Colon (tissue), 2 donors: Measurements from ENCODE around the gene CAPN13.

Experiments used
- FAIRE-seq: peaks from 2 replicates; lab custom pipeline; 2012; peaks lifted over from hg19 to GRCh38; lab: Jason Lieb, UNC
- donor health status: control.
- donor health status: control.

CAPN13 gene

GRCh38 chr2:30807249-30807648, at the start of gene CAPN13:
CAPN13 (minus strand) TSS chr2:30807446; CDS start chr2:30787325, 20,121 bp downstream.
- no peak for FAIRE-seq

GRCh38 chr2:30847841-30848240, 40.6 kb upstream of the CAPN13 start:
- no peak for FAIRE-seq

- no peak for FAIRE-seq
These were observed 40.1 kb upstream of the CAPN13 start for GRCh38 chr2:30847329-30847728.

- no peak for FAIRE-seq
These were observed 21.3 kb upstream of the CAPN13 start for GRCh38 chr2:30828586-30828985.

GRCh38 chr2:30826916-30827315, 19.7 kb upstream of the CAPN13 start:
- FAIRE-seq, result no peak

- FAIRE-seq, result no peak
These were observed 19.2 kb upstream of the CAPN13 start for GRCh38 chr2:30826481-30826880.

- FAIRE-seq, result no peak
These were observed 16.2 kb upstream of the CAPN13 start for GRCh38 chr2:30823452-30823851.

GRCh38 chr2:30821960-30822359, 14.7 kb upstream of the CAPN13 start:
- no peak for FAIRE-seq

GRCh38 chr2:30820381-30821055, 13.3 kb upstream of the CAPN13 start:
- no peak for FAIRE-seq

- no peak for FAIRE-seq
These were observed 2.7 kb upstream of the CAPN13 start for GRCh38 chr2:30809938-30810337.

GRCh38 chr2:30808695-30809094, 1.4 kb upstream of the CAPN13 start:
- FAIRE-seq, result no peak

- FAIRE-seq, result no peak
These were observed 4.0 kb downstream of the CAPN13 start for GRCh38 chr2:30803281-30803680.

GRCh38 chr2:30802611-30803010, 4.6 kb downstream of the CAPN13 start:
- no peak for FAIRE-seq

GRCh38 chr2:30801821-30802455, 5.3 kb downstream of the CAPN13 start:
- FAIRE-seq, result no peak

- FAIRE-seq, result no peak
These were observed 7.1 kb downstream of the CAPN13 start for GRCh38 chr2:30800159-30800558.

- FAIRE-seq, result no peak
These were observed 7.9 kb downstream of the CAPN13 start for GRCh38 chr2:30799366-30799765.

- FAIRE-seq, result no peak
These were observed 8.7 kb downstream of the CAPN13 start for GRCh38 chr2:30798536-30798991.

GRCh38 chr2:30797381-30798015, 9.7 kb downstream of the CAPN13 start:
- no peak for FAIRE-seq

- no peak for FAIRE-seq
These were observed 10.5 kb downstream of the CAPN13 start for GRCh38 chr2:30796699-30797098.

- FAIRE-seq, result no peak
These were observed 14.7 kb downstream of the CAPN13 start for GRCh38 chr2:30792521-30792920.

GRCh38 chr2:30790879-30791278, 16.4 kb downstream of the CAPN13 start:
- no peak for FAIRE-seq

GRCh38 chr2:30789670-30790210, 17.5 kb downstream of the CAPN13 start:
- no peak for FAIRE-seq
